NB4 (cell line): ENCODE results near the gene DLL3.

Experiments used
- DNase-seq: peaks from one replicate; pipeline ENCODE4 v3.0.0; 2010; ENCODE audit warnings: low read depth
- H3K4me3 ChIP-seq: one replicate; pipeline ENCODE4 v1.5.1; 2011; ENCODE audit warnings: mild to moderate bottlenecking, low read depth, low read length, moderate library complexity
- MYC ChIP-seq: IDR thresholded peaks from 2 replicates; pipeline ENCODE4 v1.6.1; 2011; ENCODE audit warnings: low read depth, low read length
- POLR2A ChIP-seq: IDR thresholded peaks from 2 replicates; pipeline ENCODE4 v1.6.1; 2011; ENCODE audit warnings: mild to moderate bottlenecking; ENCODE audit not compliant: insufficient read length; ENCODE audit errors: extremely low read depth
- TF ChIP-seq, protein P1 (sequence below): IDR thresholded peaks from 2 replicates; pipeline ENCODE4 v1.6.1; 2011; ENCODE audit warnings: low read depth, low read length
- TF ChIP-seq, protein P2 (sequence below): IDR thresholded peaks from one replicate; pipeline ENCODE4 v1.5.1; 2012; ENCODE audit warnings: low read depth, low read length

The DLL3 gene

DNA sequence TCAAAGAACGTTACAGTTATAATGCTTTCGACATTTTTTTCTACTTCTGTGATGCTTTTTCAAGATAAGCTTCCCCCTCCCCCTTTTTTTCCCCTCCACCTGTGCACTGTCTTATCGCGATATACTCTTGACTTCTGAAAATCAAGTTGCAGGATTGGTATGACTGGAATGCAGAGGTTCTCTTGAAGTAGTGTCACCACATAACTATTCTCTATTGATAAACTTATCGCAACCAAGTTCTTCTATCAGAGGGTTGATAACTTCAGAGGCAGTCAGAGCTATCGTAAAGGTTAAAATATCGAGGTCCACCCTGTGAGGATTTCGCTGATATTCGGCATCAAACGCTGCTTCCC is 40.4 kb downstream of the DLL3 start:
- TF ChIP-seq, protein P1, sequence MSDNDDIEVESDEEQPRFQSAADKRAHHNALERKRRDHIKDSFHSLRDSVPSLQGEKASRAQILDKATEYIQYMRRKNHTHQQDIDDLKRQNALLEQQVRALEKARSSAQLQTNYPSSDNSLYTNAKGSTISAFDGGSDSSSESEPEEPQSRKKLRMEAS: no peak
- TF ChIP-seq MYC (no peak), POLR2A (no peak)
- TF ChIP-seq, protein P2, sequence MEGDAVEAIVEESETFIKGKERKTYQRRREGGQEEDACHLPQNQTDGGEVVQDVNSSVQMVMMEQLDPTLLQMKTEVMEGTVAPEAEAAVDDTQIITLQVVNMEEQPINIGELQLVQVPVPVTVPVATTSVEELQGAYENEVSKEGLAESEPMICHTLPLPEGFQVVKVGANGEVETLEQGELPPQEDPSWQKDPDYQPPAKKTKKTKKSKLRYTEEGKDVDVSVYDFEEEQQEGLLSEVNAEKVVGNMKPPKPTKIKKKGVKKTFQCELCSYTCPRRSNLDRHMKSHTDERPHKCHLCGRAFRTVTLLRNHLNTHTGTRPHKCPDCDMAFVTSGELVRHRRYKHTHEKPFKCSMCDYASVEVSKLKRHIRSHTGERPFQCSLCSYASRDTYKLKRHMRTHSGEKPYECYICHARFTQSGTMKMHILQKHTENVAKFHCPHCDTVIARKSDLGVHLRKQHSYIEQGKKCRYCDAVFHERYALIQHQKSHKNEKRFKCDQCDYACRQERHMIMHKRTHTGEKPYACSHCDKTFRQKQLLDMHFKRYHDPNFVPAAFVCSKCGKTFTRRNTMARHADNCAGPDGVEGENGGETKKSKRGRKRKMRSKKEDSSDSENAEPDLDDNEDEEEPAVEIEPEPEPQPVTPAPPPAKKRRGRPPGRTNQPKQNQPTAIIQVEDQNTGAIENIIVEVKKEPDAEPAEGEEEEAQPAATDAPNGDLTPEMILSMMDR: no peak
- no peak for DNase-seq
- peak overlapping the region; percentile 78 for H3K4me3 ChIP-seq

DNA sequence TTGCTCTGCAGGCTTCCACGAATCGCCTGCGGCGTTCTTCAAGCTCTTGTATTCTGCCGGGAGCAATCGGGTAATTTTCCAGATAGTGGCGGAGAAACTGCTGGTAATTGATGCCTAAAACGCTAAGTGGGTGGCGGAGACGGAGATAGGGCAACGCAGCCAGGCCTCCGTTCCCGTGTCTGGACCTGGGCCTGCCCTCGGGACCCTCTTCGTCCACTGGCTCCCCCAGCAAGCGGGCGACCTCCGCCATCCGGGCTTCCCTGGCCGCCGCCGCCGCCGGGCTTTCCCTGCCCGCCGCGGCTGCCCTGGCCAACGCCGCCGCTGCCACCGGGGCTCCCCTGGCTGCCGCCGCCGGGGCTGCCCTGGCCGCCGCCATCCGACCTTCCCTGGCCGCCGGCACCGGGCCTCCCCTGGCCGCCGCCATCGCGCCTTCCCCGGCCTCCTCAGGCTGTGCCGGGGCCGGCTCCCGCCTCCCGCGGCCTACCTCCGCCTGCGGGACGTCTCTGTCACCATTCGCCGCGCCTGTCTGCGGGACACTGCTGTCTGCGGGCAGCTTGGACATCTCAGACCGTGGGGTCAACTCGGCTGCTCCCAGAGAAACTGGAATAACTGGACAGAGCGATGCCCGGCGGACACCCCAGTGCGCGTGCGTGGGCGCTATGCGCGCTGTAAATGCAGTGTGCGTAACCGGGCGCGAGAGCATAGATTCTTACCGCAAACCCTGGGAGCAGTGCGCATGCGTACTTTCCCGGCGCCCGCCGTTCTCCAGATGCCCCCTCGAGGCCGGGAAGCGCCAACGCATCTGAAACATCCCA is 41.0 kb downstream of the DLL3 start, which contains the start of gene EID2:
Gene EID2 (minus strand): TSS at position 644 of the 815 bp plus-strand sequence. CDS start 82 bp downstream, at position 562.
- TF ChIP-seq MYC: no peak
- TF ChIP-seq, protein P2: peak; percentile 34
- TF ChIP-seq POLR2A: peak; percentile 41
- TF ChIP-seq, protein P1: peak; percentile 63
- peak within 1 kb of the TSS; percentile 78 for H3K4me3 ChIP-seq
- peak; percentile 89 for DNase-seq

DNA sequence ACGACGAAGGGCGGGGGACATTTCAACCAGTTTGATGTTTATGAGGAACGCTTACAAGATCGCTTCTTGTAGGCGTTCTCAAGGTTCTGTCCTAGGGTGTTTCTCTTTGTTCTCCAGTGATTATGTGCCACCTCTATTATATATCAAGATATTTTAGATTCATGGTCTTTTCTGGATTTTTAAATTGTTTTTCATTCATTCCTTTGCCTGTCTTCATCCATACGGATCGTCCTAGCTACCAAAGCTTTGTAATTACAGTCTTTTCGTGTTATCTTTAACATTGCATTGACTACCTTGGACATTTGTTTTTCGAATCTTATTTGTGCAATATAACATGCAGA is 41.6 kb downstream of the DLL3 start:
- no peak for TF ChIP-seq POLR2A
- TF ChIP-seq, protein P1: no peak
- TF ChIP-seq, protein P2: no peak
- no peak for TF ChIP-seq MYC
- no peak for DNase-seq
- H3K4me3 ChIP-seq: no peak overlapping the region

DNA sequence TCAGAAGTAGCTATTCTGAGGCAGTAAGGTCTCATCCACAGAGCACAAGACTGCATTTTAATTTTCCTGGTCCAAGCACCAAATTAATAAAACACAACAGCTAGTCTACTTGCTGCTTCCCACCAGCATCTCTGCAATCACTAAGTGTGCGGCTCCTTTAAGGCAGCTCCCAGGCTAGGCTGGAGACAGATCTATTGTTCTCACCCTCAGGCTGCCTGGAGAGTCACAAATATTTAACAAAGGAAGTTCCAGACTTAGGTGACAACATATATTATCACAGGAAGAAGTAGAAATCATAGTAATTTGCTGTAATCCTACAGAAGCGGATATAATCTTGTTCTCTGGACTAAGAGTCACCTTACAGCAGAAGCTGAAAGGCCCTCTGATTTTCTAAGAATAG is 43.5 kb downstream of the DLL3 start:
- no peak for DNase-seq
- TF ChIP-seq POLR2A (no peak), MYC (no peak)
- TF ChIP-seq, protein P2: no peak
- H3K4me3 ChIP-seq: no peak overlapping the region

DNA sequence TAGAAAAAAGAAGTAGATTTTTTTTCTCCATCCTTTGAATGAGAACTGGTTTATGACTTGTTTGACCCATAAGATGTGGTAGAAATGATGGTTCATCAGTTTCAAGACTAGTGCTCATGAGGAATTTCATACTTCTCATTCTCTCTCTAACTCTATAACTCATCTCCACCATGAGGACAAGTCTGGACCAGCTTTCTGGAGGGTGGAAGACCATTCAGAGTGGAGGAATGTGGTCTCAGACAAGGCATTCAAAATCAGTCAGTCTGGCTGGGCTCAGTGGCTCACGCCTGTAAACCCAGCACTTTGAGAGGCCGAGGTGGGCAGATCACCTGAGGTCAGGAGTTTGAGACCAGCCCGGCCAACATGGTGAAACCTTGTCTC is 44.7 kb downstream of the DLL3 start:
- H3K4me3 ChIP-seq: no peak overlapping the region
- DNase-seq: no peak
- TF ChIP-seq MYC (no peak), POLR2A (no peak)
- TF ChIP-seq, protein P1: no peak
- TF ChIP-seq, protein P2: no peak
